ENCODE data around the gene PMP22. TPM values are rescaled to one million over a fixed set of nuclear protein-coding genes. Genes with fewer than 3 reads are reported as not detected.

PMP22 gene
- total RNA-seq, 1 donor from 2014 or later: 4.3 TPM

Small RNA genes within 50 kb of the gene (microRNA-seq; reads per million reads assigned to microRNA genes)
- gene MIR4731: not detected

Small RNA genes within 50 kb of the gene (small RNA-seq; reads per million reads assigned to genes)
- gene MIR4731: not detected
- gene RNU6-799P: not detected

Other genes with a start within 250 kb of the PMP22 start
- 0.97 TPM in 1 of 2 replicates, not detected in the other for gene TEKT3, start 76.3 kb upstream of the PMP22 start, total RNA-seq (ENCODE audit: low replicate concordance)
- gene CDRT4, start 202.3 kb upstream of the PMP22 start, total RNA-seq (ENCODE audit: low replicate concordance): 7.7 and 18.2 TPM in 2 replicates

All from neural progenitor cell (in vitro differentiated cells).